NCI-H146 (cell line): ENCODE results near the gene LCP1.
"Not testable (repeated sequence)": the region's sequence is repeated elsewhere in the genome, so short reads cannot be mapped to it uniquely, and the experiment has no call there.

Source experiments
- DNase-seq: peaks from one replicate; lab custom pipeline; 2025; lab: John Stamatoyannopoulos, UW

The LCP1 gene

GRCh38 chr13:46181377-46181839 lies 569 bp downstream of the LCP1 start:
- DNase-seq = no peak

DNA sequence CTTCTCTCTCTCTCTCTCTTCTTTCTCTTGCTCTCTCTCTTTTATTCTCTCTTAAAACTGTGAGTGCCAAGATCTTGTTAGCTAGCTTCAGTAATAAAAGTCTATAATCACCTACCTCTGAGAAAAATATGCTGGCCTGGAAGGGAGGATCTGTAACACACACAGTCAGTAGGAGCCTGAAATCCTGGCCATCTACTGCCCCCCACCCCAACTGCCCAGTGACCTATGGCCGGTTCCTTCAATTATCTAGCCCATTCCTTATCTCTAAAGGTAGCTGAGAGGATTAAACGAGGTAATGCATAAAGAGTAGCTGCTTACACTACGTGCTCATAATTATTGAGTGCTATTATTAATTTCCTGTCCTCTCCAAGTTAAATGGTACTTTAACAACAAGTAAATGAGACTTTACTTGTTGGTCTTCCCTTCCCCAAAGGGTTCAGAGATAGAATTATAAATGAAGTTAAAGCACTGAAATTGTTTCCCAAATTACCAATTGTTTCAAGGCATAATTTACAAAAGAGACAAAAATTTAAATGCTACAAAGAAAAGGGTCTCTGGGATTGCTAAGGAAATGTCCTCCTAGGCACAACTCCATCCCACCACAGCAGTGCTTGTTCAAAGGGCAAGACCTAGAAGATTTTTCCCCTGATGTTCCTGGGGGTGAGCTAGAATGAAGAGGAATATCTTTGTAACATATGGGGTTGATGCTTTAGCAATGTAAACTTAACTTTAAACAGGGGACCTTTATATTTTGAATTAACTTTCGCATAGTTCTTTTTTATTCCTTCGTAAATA lies 1.8 kb downstream of the LCP1 start:
- DNase-seq = no peak

- DNase-seq = no peak
Measured at GRCh38 chr13:46179491-46179908, 2.5 kb downstream of the LCP1 start.

GRCh38 chr13:46178821-46179220 lies 3.2 kb downstream of the LCP1 start:
- no peak for DNase-seq

- no peak for DNase-seq
Measured at GRCh38 chr13:46178143-46178542, 3.8 kb downstream of the LCP1 start.

GRCh38 chr13:46176756-46177155 lies 5.2 kb downstream of the LCP1 start:
- DNase-seq = no peak

DNA sequence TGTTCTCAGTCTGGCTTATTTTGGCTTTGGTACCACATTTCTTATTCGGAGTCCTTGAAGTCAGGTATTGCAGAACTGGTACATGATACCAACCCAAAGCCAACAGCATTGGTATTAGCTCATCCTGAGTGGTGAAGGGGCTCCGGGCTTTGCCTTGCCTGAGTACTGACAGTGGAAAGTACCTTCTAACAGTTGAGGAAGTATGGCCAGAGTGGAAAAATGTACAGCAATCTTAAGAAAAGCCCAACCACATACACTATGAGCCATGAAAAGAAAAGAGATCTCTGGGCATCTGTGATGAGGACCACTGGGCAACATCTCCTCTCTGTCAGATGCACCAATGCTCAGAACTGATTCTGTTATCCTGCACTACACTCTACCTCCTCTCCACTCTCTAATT lies 8.3 kb downstream of the LCP1 start:
- DNase-seq = no peak

DNA sequence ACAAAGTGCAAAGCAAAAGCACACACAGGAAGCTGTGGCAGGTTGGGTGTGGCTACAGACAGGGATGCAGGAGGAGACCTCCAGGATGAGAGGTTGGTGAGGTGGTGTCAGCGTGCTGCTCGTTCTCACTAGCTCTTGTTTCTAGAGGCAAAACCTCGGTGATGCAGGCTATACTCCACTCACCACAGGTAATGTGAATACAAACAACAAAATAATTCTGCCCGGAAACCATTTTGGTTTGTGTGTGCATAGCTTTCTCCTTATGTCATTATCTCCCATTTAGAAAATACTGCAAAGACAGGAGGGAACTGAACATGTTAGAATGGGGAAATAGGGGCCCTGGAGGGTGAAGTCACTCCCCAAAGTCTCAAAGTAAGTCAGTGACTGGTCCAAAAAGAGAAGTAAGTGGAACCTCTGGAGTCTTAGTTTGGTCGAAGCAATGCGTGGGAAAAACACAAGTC lies 9.4 kb downstream of the LCP1 start:
- no peak for DNase-seq

GRCh38 chr13:46171739-46172138 lies 10.2 kb downstream of the LCP1 start:
- DNase-seq = no peak

DNA sequence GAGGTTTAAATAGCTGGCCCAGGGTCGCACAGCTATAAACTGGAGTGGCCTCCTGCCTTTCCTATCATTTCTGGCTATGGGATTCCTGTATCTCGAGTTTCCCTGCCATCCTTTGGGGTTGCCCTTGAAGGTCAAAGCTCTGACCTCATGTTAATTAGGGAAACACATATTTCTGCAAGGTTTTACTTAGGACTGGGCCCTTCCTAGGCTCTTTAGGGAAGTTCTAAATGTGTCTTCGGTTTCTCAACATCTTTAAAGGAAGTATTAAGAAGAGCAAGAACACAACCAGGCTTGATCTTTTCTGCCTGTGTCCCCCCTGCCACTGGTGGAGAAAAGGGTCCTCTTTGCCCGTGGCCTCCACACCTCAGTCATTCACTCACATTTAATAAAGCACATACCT lies 10.8 kb downstream of the LCP1 start:
- DNase-seq = no peak

DNA sequence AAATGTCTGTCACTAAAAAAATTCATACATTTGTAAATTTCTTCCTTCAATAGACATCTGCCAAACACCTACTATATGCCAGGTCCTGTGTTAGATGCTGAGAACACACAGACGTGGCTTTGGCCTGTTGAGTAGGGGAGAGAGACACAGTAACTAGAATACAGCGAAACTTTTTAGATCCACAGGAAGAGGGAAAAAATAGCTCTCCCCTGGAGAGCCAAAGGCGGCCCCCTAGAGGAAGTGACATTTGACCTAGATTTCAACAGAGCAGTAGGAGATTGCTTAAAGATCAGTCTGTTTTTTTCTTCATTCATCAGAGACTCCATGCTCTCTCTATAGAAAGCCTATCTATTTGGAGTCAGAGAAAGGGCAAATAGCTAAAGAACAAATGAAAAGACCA lies 11.3 kb downstream of the LCP1 start:
- DNase-seq = no peak

DNA sequence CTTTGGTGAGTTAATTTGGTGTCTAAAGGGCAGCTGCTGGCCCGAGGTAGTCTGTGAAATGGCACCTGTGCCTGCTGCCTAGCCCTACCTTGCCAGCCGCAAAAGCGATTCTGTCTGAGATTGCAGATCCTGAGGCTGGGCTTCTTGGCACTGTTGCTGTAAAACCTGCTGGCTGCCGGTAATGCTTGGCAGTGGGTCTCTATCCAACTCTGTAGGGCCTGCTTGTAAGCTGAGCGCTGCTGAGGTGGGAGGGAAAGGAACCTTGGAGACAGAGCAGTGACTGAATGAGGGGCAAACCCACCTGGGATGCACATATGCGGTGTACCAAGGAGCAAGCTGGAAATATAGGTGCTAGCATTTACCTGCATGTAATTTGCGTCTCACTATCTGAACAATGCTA lies 11.7 kb downstream of the LCP1 start:
- no peak for DNase-seq

DNA sequence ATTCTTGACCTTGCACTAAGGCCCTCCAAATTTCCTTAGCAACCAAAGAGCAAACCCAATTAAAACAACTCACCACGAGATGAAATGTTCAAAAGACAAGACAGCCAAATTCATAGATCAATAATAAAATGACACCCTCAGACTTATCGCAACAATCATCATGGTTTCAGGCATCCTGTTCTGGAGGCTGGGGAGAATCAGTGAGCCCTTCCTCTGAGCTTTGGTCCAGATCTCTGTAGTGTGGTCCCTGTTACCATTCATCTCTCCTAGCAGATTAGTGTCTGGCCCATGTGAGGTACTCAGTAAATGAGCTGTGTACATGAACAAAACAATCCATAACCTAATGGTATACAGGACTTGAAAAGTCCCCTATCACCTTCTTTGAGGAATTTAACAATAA lies 12.2 kb downstream of the LCP1 start:
- DNase-seq = no peak

DNA sequence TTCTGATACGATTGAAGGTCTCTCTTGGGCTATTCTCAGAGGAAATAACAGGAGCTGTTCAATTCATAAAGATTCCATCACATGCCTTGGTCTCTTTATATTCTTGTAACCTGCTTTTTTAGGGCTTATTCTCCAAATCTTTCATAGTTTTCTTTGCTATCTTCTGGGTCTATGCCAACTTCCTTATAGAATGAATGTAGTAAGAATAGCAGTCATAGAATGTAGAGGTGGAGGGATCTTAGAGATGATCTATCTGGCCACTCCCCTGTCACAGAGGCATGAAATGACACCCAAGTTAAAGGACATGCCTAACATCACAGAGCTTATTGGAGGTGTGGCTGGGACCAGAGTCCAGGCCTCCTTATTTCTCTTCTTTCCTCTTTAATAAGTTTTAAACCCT lies 13.2 kb downstream of the LCP1 start:
- no peak for DNase-seq

DNA sequence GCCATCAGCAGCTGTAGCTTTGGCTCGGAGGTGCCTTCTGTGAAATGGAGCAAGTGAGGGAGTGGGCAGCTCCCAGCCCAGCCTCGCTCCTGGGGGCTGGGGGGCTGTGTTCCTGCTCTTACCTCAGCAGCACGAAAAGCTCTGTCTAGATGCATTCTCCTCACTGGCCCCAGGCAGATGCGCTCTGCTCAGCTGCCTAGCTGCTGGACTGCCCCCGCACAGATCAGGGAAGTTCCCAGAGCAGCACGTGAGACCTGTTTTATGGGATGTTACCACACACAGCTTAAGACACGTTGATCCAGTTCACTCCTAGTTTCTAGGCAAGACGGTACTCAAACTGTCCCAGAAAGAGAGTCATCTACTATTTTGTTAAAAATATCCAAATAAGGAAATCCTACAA lies 13.6 kb downstream of the LCP1 start:
- DNase-seq = no peak

DNA sequence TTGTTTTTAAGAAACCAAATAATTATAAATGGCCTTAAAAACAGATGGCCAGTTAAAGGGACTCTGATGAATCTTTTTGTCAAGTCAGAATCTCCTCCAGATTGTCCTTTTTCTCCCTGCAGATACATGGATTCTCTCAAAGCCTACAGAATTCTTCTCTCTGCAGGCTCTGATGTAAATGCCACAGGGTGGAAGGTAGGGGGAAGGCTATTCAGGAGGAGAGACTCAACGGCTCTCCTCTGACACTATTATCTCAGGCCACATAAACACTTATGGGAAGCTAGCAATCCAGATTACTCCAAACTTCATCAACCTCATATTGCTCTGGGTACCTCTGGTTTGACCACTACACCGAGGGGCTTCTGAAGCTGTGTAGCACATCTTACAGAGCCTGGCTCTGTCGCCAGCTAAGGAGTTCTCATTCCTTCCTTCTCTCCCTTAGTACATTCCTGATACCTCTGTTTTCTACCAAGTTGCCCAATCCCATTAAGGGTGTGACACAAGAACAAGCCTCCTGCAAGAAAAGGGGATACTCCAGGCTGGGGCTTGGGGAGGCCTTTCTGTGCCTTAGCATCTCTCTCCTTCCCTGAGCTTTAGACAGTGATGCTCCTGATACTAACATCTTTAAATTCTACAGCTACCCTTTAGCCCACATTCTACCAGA lies 14.9 kb downstream of the LCP1 start:
- no peak for DNase-seq

- DNase-seq = no peak
Measured at GRCh38 chr13:46166224-46166584, 15.8 kb downstream of the LCP1 start.

DNA sequence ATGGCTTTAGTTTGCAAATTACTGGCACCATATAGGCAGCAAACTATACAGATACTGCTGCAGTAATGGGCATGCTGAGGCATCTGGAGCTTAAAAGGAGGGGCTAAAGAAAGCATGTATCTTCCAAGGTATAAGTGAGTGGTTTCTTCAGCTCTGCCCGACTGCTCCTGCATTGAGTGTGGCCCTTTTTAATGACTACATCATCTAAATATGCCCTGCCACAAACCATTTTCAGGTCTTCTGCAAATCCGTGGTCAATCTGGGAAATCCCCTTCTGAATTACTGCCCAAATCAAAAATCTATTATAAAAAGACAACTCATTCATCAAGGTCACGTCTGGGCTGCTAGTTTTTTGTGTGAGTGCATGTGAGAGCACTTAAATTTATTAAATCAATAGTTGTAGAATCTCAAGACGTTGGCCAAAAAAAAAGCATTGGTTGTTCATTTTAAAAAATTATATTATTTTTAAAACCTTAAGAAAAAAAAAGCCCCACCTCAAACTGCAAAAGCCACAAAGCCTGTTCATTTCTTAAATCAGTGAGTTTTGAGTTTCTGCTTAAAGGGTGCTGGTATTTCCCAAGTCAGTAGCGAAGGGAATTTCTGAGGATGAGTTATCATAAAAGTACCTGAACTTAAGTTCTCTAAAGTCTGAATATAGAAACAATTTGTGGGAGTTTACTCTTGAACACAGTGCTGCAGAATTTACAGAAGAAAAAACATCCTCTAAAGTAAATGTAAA lies 16.3 kb downstream of the LCP1 start:
- DNase-seq = no peak

- DNase-seq = peak; percentile 81
Measured at GRCh38 chr13:46164661-46165060, 17.3 kb downstream of the LCP1 start.

GRCh38 chr13:46162741-46163140 lies 19.2 kb downstream of the LCP1 start:
- DNase-seq = not testable (repeated sequence)

- peak; percentile 57 for DNase-seq
Measured at GRCh38 chr13:46160471-46161066, 21.4 kb downstream of the LCP1 start.

DNA sequence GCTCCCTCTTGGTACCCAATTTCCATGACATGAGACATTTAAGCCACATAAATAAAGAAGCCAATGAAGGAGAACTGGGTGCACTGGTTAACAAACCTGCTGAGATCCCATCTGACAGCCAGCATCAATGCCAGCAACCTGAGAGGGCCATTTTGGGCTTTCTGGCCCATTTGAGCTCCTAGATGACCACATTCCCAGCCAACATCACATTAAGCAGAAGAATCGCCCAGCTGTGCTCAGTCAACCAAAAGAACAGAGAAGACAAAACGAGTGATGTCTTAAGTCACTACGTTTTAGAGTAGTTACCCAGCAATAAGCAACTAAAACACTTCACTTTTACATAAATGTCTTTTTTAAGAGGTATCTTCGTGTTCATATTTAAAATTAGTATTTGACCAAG lies 21.9 kb downstream of the LCP1 start:
- no peak for DNase-seq

- no peak for DNase-seq
Measured at GRCh38 chr13:46158983-46159382, 23.0 kb downstream of the LCP1 start.
